Stimulated activated CD8-positive, alpha-beta memory T cell treated with anti-CD3 and anti-CD28 coated beads, Interleukin-12 subunit alpha, Interleukin-12 subunit beta, amount 100 ng/mL, for 4 hours (primary cell): ENCODE measurements around the gene SDR9C7.
"Not testable (repeated sequence)": the region's sequence is repeated elsewhere in the genome, so short reads cannot be mapped to it uniquely, and the experiment has no call there.

Experiments
- DNase-seq: peaks from one replicate; pipeline ENCODE4 v3.0.0-alpha.2; 2020; ENCODE audit warnings: low read depth

Gene SDR9C7

DNA sequence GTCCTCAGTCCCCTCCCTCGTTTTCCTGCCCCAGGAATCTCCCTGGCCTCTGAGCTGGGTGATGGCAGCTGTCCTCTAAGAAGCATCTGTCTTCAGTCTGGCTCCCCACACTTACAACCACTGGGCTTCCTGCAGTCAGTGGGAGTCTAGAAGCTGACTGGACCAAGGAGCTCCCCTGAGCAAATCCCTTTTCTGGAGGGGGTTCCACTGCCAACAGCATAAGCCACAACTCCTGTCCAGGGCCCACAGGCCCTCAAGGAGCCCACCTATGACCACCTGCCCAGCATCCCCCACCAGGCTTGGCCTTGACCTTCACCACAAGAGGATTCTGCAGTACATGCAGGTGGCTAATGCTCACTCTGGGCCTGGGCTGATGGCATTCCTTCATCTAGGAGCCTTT, 19.1 kb upstream of the SDR9C7 start:
- no peak for DNase-seq

DNA sequence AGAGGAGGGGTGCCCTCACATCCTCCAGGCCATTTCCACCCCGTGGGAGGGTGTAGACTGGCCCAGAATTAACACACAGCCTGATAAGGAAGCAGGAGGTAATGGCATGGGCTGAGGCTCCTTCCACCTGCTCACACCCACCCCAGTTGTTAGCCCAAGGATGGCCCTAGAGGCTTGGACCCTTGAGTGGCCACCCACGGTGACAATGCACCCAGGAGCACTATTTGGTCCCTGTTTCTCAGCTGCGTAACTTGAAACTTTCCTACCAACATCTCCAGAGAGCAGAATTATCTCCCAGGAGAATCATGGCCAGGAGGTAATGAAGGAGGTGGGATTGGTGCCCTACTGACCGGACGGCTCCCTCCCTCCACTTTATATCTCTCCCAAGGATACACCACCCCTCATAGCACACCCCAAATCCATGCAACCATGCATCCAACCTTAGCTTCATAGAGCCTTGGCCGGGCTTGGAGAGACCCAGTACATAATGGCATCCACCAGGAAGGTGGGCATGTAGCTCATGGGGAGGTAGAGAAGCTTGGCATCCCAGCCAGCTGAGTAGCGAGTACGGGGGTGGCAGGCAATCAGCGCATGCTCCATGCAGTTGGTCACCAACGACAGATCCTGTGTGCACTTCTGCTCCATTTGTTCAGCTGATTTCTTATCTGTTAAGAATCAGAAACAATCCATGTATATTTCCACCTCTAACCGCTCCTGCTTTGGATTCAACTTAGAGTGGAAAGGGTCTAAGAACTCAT, 17.6 kb upstream of the SDR9C7 start:
- DNase-seq = no peak

DNA sequence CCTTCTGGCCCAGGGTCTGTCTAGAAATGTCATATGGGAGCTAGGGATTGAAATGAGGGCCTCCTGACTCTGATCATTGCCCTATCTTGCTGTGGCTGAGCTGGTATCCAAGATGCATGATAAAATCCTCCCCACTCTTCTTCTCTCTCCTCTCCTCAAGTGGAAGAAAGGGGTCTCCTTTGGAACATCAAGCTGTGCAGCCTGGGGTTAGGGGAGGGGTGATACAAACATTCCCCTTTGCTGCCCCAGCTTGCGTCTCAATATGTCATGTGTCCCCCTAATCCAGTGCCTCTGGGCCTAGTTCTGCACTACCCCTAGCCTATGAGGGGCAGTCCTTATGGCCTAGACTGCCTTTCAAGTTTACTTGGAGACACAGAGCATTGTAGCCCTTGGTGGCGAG, 14.7 kb upstream of the SDR9C7 start:
- DNase-seq = no peak

DNA sequence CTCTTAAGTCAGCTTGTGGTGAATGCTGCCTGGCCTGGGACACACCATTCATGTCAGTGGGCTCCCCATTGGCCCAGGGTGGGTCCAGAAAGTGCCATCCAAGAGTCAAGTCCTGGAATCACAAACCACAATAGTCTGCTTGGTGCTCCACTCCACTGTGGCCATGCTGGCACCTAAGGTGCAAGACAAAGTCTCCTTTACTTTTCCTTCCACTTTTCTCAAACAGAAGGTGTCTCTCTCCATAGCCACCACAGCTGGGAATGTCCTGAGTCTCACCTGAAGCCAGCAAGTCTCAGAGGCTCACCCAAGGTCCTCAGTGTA, 14.2 kb upstream of the SDR9C7 start:
- no peak for DNase-seq

DNA sequence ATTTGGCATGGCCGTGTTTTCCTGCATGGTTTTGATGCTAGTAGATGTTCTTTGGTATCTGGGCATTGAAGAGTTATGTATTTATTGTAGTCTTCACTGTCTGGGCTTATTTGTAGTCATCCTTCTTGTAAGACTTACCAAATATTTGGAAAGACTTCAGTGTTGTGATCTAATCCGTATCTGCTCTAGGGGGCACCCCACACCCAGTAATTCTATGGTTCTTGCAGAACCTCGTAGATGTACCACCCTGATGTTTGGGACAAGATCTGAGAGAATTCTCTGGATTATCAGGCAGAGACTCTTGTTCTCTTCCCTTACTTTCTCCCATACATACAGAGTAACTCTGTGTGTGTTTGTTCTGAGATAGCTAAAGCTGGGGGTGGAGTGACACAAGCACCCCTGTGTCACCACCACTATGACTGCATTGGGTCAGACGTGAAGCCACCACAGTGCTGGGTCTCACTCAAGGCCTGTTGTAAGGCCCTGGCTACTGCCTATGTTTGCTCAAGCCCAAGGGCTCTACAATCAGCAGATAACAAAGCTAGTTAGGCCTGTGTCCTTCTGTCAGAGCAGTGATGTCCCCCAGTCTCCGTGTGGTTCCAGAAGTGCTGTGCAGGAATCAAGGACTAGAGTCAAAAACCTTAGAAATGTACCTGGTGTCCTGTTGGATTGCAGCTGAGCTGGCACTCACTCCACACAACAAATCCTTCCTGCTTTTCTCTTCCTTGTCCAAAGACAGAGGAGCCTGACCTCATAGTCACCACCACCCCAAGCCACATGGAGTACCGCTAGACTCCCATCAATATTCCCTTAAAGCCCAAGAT, 13.6 kb upstream of the SDR9C7 start:
- no peak for DNase-seq

DNA sequence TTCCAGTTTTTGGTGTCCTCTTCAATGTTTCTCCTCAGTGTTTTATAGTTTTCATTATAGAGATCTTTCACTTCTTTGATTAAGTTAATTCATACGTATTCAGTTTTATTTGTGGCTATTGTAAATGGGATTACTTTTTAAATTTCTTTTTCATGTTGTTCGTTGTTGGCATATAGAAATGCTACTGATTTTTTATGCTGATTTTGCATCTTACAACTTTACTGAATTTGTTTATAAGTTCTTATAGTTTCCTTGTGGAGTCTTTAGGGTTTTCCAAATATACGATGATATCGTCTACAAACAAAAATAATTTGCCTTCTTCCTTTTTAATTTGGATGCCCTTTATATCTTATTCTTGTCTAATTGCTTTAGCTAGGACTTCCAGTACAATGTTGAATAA, 9.7 kb upstream of the SDR9C7 start:
- no peak for DNase-seq

- DNase-seq = not testable (repeated sequence)
Observed at GRCh38 chr12:56943374-56943773, 9.2 kb upstream of the SDR9C7 start.

DNA sequence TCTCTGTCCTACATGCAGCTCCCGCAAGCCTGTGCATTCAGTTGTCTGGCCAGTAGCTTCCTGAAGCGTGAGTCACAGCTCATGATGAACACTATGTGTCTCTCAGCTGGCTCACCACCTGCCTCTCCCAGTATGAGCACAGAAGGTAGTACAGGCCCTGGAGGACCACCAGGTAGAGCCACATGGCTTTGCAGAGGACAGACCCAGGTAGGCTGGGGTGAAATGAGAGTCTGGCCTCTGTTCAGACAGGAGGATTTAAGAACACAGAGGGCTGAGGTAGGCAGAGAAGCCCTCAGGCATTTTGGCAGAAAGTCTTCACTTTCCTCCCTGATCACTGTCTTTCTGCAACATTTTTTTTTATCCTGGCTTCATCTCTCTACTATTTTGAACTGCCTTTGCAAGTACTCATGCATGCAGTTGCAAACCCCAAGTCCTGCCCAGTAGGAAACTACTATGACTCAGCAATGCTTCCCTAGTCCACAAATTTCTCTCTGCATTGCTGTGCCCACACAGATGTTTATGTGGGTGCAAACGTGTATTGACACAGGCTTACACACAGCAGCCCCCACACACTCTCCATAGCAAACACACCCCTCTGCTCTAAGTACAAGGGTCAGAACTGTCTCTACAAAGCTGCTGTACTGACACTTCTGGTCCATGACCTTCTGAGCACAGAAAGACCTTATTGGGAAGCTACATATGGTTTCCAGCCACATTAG, 7.2 kb upstream of the SDR9C7 start:
- no peak for DNase-seq

- DNase-seq = not testable (repeated sequence)
Observed at GRCh38 chr12:56940942-56941298, 6.7 kb upstream of the SDR9C7 start.

DNA sequence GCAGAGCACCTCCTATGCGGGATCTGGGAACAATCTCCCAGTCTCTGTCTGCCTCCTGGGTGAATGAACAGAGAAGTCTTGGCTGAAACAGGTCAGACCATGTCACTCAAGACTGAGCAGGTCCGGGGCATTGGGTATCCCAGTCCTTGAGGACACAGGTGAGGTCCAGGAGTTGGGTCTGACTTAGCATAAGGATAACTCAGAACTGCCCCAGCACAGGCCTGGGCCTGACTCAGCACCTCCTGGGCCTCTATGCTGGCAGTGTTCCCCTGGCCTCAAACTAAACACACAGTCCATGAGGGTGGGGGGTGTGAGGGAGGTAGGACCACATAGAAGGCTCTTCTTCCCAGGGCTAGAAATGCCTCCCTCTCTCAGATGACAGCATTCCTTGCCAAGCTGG, 1.5 kb upstream of the SDR9C7 start:
- no peak for DNase-seq

GRCh38 chr12:56935157-56935556, 949 bp upstream of the SDR9C7 start:
- no peak for DNase-seq

GRCh38 chr12:56932867-56933266, 1.3 kb downstream of the SDR9C7 start:
- no peak for DNase-seq

DNA sequence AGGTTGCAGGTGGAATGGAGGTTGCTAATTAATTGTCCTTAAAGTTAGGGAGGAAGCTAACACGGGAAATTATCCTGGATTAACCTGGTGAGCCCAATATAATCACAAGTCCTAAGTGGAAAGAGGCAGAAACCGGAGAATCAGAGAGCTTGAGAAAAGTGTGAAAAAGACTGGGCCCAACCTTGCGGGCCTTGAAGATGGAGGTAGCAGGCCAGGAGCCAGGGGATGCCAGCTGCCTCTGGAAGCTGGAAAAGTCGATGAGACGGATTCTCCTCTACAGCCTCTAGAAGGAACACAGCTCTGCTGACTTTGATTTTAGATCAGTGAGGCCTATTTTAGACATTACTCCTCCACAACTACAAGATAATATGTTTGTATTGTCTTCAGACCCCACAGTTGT, 2.1 kb downstream of the SDR9C7 start:
- DNase-seq = no peak

GRCh38 chr12:56931474-56931978, 2.7 kb downstream of the SDR9C7 start:
- no peak for DNase-seq

GRCh38 chr12:56930241-56930640, 4.0 kb downstream of the SDR9C7 start:
- no peak for DNase-seq

GRCh38 chr12:56929780-56930179, 4.4 kb downstream of the SDR9C7 start:
- DNase-seq = no peak

DNA sequence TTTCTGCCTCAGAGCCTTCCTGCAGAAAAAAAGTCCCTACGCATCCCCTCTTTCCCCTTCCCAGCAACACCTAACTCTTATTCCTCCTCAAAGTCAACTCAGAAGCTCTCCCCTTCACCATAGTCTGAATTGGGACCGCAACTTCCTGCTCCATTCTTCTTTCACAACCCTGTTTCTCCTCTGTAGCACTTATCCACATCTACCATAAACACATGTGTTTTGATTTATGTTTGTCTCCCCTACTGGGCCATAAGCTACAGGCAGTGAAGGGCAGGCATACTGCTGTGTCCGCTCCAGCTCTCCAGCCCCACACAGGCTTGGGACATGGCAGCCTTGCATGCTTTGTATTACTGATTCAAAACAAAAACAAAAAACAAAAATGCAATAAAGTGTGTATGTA, 5.9 kb downstream of the SDR9C7 start:
- no peak for DNase-seq

DNA sequence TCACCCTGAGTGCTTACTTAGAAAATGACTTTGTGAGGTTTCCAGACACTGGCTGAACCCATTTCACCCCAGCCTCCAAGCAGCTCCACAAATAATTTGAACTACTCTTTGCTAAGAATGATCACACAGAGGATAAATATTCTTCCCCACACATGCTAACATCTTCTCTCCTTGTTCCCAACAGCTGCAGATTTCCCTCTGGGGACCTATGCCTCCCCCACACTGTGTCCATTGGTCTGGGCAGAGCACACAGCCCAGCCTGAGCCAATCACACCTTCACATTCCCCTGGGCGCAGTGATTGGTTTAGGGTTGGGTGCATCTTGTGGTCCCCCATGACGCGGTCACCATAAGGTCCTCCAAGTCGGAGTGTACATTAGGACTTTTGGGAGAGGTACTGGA, 6.9 kb downstream of the SDR9C7 start:
- DNase-seq = no peak

GRCh38 chr12:56922031-56922430, 12.2 kb downstream of the SDR9C7 start:
- DNase-seq = no peak

- DNase-seq = no peak
Observed at GRCh38 chr12:56921346-56921745, 12.9 kb downstream of the SDR9C7 start.

- not testable (repeated sequence) for DNase-seq
Observed at GRCh38 chr12:56918139-56918538, 16.1 kb downstream of the SDR9C7 start.

DNA sequence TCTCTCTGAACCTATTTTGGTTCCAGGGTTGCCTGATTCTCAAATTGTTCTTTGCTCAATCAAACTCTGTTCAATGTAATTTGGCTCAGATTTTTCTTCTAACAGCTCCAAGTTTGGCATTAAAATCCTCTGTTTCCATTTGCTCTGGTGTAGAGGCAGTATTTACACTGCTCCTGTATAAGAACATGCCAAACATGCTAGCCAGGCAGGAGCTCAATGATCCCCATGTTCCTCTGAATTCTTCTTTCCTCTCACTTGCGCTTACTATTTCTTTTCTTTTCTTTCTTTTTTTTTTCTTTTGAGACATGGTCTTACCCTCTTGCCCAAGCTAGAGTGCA, 17.2 kb downstream of the SDR9C7 start:
- no peak for DNase-seq
